Measurements from ENCODE around the gene LURAP1L.

LURAP1L gene

GRCh38 chr9:12813960-12814876 is 39.4 kb downstream of the LURAP1L start:
- DNase-seq: peak; percentile 45

GRCh38 chr9:12814877-12815237 is 40.0 kb downstream of the LURAP1L start:
- DNase-seq: no peak

DNA sequence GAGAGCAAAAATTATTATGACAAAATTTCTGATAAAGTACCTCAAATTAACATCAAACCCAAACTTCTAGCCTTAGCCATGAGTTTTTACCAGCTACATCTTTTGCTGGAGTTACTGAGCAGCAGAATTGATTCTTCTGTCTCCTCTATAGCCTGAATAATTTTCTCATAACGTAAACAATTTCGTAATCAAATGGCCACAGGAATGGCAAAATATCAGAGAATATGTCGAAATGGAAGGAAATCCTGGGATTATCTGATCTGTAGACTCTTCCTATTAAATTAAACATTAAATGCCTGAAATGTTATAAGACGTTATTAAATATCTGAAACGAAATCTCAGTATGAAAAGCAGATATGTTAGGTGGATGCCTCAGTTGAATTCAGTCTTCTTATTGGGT is 41.1 kb downstream of the LURAP1L start:
- DNase-seq: no peak

DNA sequence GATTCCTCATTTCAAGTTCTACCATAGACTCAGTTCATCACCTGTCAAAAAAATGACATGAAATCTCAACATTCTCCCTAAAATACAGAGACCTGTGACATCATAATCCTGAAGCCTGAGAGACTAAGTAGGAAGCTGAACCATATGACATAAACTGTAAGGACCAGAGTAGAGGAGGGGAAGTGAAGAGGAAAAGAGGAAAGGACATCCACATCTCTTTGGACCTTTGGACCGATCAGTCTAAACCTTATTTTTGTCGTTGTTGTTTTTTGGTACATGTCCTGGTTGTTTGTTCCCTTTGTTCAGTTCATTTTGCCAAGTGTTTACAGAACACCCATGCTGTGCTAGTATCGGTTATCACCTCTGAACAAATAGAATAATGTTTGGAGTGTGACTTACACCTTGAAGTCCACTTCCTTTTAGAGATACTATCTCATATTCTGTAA is 41.9 kb downstream of the LURAP1L start:
- no peak for DNase-seq

GRCh38 chr9:12817702-12818101 is 42.9 kb downstream of the LURAP1L start:
- DNase-seq: no peak

GRCh38 chr9:12818431-12819000 is 43.7 kb downstream of the LURAP1L start:
- DNase-seq: no peak

DNA sequence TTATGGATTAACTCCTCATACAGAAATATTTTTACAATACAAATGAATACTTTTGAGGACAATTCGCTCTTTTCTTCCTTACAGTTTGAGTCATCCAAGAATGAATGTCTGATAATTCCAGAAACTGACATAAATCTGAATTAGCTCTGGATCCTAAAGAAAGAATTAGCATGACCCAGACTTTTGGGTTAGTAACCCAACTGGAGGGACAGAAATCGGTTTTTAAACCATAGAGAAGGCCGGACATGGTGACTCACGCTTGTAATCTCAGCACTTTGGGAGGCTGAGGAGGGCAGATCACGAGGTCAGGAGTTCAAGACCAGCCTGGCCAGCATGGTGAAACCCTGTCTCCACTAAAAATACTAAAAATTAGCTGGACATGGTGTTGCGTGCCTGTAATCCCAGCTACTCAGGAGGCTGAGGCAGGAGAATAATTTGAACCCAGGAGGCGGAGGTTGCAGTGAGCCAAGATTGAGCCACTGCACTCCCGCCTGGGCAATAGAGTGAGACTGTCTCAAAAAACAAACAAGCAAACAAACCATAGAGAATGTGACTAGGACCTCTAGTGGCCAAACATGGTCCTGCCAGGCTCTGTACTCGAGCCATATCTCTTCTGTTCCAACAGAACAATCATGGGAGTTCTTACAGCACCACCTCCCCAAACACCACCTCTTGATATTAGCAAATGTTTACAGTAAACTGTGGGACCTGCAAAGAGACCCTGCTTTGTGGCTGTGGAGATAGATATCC is 44.8 kb downstream of the LURAP1L start:
- DNase-seq: peak; percentile 3

GRCh38 chr9:12822111-12822510 is 47.3 kb downstream of the LURAP1L start:
- DNase-seq: no peak

GRCh38 chr9:12826924-12827565 is 52.2 kb downstream of the LURAP1L start:
- no peak for DNase-seq

GRCh38 chr9:12833701-12834100 is 58.9 kb downstream of the LURAP1L start:
- no peak for DNase-seq

DNA sequence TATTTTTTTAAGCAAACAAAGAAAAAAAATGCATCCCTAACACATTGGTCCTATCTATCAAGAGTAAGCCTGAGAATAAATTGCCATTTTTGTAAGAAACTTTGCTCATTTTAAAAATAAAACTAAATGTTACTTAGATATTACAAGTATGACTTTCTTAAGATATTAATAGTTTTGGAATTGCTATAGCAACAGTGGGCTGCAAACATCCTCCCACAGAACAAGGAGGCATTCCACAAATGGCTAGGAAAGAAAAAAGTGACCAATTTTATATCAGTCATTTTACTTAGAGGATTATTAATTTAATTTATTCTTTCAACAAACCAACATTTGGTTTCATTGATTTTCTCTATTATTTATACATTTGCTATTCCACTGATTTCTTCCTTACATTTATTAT is 63.7 kb downstream of the LURAP1L start:
- no peak for DNase-seq

DNA sequence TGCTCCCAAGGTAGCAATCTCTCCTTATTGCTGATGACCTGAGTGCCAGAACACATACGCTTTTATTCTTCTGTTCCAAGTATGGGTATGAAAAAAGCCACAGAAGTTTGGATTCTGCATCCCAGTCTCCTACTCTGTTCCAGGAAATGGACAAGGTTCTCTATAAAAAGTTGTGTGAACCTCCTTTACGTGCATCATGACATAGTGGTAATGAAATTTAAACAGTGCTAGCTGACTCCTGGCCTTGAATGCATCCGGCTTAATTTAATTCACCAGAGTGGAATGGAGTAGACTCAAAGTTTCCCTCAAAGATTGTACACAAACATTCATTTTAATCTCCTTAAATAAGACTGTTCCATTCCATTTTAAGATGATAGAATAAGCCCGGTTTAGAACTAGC is 68.9 kb downstream of the LURAP1L start:
- DNase-seq: no peak

DNA sequence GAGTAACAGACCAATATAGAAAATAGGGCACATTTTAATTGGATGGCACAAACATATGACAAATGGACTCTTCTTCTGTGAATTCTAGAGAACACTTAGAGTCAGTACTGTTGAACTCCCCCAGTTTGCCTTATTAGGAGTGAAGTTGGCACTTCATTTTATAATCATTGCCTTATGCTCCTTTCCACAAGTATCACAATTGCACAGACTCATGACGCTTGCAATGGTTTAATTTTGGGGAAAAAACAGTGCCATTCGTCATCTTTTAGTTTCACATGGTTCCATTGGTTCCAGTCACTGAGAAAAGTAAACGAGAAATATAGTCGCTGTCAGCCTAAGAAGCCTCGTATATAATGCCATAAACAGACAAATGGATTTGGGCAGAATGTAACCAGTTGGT is 71.2 kb downstream of the LURAP1L start:
- no peak for DNase-seq

DNA sequence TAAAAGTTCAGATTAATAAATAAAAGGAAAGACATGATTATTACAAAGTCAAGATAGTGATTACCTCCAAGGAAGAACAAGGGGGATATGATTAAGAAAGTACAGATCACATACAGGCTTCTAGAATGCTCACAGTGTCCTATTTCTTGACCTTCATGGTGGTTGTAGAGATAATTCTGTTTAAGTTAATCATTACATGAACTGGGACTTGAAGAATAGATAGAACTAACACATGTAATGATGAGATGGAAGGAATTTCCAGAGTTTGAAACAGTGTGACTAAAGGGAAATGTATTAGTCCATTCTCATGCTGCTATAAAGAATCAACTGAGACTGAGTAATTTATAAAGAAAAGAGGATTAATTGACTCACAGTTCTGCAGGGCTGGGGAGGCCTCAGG is 72.7 kb downstream of the LURAP1L start:
- no peak for DNase-seq

GRCh38 chr9:12849486-12850003 is 74.7 kb downstream of the LURAP1L start:
- DNase-seq: no peak

- no peak for DNase-seq
Observed at GRCh38 chr9:12851341-12852090, 76.7 kb downstream of the LURAP1L start.

- no peak for DNase-seq
Observed at GRCh38 chr9:12853051-12853450, 78.2 kb downstream of the LURAP1L start.

DNA sequence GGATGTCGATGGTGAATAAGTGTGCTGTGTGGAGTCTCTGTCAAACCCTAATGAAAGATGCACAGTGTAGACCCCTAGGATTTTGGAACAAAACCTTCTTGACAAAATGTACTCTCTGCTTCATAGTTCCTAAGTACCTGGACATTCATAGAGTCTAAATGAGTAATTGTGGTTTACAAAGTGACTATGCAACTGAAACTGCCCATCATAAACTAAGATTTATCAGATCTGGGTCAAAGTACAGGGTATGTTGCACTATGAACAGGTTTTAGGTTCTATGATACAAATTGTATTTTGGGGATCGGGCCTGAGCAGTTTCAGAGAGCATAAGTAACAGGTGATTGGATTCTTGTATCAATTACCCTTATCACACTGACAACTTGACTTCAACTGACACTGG is 79.4 kb downstream of the LURAP1L start:
- DNase-seq: no peak

GRCh38 chr9:12855066-12855465 is 80.2 kb downstream of the LURAP1L start:
- DNase-seq: no peak

GRCh38 chr9:12856603-12857002 is 81.8 kb downstream of the LURAP1L start:
- no peak for DNase-seq

- no peak for DNase-seq
Observed at GRCh38 chr9:12859704-12860251, 85.0 kb downstream of the LURAP1L start.

DNA sequence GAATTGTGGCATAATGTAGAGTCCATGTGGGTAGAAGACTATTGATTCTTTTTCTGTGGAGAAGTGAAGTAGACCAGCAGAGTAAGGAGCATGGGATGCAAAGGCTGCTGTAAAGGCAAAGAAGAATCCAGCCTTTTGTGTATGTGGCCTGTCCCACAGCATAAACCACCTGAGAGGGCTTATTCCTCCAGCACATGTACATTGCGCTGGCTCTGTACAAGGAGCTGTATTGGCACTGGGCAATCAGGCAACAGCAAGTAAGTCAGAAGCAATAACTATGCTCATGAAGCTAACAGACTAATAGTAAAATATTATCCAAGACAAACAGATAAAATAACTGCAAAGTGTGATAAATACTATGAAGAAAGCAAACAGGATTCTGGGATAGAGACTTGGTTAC is 86.2 kb downstream of the LURAP1L start:
- DNase-seq: no peak
